Thoracic aorta (tissue), 2 donors: ENCODE data around the gene MREG. TPM values are rescaled to one million over a fixed set of nuclear protein-coding genes. Genes with fewer than 3 reads are reported as not detected.

Experiments
- ATAC-seq: fragments of 150-250 bp; one replicate; pipeline ENCODE4 v1.8.0; 2017; ENCODE audit warnings: low read depth; ENCODE audit not compliant: insufficient number of reproducible peaks, low FRiP score
- DNase-seq: peaks from one replicate; pipeline ENCODE4 v3.0.0-alpha.2; 2020; ENCODE audit warnings: low spot score
- H3K27ac ChIP-seq, 2 donors: fragments of 200-600 bp; sonication (generic); 1 replicate in 1 of 2; 2 replicates in 1 of 2; pipeline ENCODE4 v1.5.1; 2016; ENCODE audit warnings: mild to moderate bottlenecking in 2 of 2, moderate library complexity in 2 of 2
- H3K27me3 ChIP-seq: fragments of 200-600 bp; sonication (generic); replicated peaks from 2 replicates; pipeline ENCODE4 v1.6.0; 2016; ENCODE audit warnings: mild to moderate bottlenecking; ENCODE audit not compliant: insufficient read depth
- H3K36me3 ChIP-seq: fragments of 200-600 bp; sonication (generic); one replicate; pipeline ENCODE4 v1.5.1; 2016
- H3K4me1 ChIP-seq, 2 donors: fragments of 200-600 bp; sonication (generic); 1 replicate in 1 of 2; 2 replicates in 1 of 2; pipeline versions ENCODE4 v1.5.1 to v1.6.0; 2016; ENCODE audit warnings: low read depth in 2 of 2, mild to moderate bottlenecking in 1 of 2; ENCODE audit not compliant: control insufficient read depth in 1 of 2
- H3K4me3 ChIP-seq: fragments of 200-600 bp; sonication (generic); 2 replicates; pipeline ENCODE4 v1.5.1; 2016; ENCODE audit warnings: mild to moderate bottlenecking
- H3K9me3 ChIP-seq: fragments of 200-600 bp; sonication (generic); 2 replicates; pipeline ENCODE4 v1.5.1; 2016
- CTCF ChIP-seq: fragments of 200-600 bp; sonication (generic); IDR thresholded peaks from one replicate; pipeline ENCODE4 v1.5.1; 2019; ENCODE audit warnings: antibody characterized with exemption
- total RNA-seq, 2 donors: library from RNA; depleted of rRNA; stranded (reverse); fragments of >200 nt; gene quantifications; one replicate each; pipeline versions ENCODE4 v1.1.0 to v1.2.3, GENCODE V29; 2016

MREG gene
- total RNA-seq, 2 donors from 2014 or later, result 1.6 to 10.7 TPM

GRCh38 chr2:216006164-216006663 lies 7.1 kb downstream of the MREG start:
- TF ChIP-seq CTCF, result no peak
- no peaks in the 10 kb centered on the region for H3K9me3 ChIP-seq
- DNase-seq, result no peak
- H3K4me3 ChIP-seq, result no peak overlapping the region
- H3K36me3 ChIP-seq, result no peaks in the 10 kb centered on the region
- H3K4me1 ChIP-seq, result no peaks in the 10 kb centered on the region
- no peak for ATAC-seq
- H3K27ac ChIP-seq, result no peak overlapping the region
- H3K27me3 ChIP-seq, result no peaks in the 10 kb centered on the region

- Histone ChIP-seq H3K4me3 (no peak overlapping the region), H3K4me1 (no peaks in the 10 kb centered on the region), H3K36me3 (no peaks in the 10 kb centered on the region), H3K9me3 (no peaks in the 10 kb centered on the region), H3K27ac (no peak overlapping the region), H3K27me3 (no peaks in the 10 kb centered on the region)
- TF ChIP-seq CTCF, result no peak
- ATAC-seq, result no peak
- DNase-seq, result no peak
Measured at GRCh38 chr2:216004697-216005283, 8.6 kb downstream of the MREG start.

DNA sequence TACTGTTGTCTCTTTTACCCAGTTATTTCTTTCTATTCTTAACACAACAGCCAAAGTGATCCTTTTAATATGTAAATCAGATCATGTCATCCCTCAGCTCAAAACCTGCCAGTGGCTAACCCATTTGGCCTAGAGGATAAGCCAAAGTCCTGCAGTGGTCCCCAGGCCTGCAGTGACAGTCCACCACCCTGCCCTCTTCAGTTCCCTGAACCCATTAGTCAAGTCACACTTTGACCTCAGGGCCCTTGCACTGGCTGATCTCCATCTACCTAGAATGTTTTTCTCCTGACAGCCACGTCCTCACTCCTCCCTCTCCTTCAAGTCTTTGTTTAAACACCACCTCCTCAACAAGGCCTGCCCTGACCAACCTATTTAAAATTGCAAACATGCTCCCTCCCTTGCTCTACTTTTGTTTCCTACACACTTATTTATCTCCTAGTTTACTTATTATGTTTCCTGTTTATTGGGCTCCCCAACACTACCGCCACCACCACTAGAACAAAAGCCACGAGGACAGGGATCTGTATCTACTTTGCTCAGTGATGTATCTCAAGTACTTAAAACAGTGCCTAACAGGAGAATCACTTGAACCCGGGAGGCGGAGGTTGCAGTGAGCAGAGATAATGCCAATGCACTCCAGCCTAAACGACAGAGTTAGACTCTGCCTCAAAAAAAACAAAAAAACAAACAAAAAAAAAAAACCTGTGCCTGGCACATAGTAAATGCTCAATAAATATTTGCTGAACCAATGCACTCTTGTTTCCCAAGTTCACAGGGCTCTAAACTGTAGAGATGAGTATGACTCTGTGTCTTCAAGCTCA lies 9.3 kb downstream of the MREG start:
- H3K36me3 ChIP-seq, result no peaks in the 10 kb centered on the region
- no peak overlapping the region for H3K27ac ChIP-seq
- no peak for DNase-seq
- no peak for ATAC-seq
- H3K4me1 ChIP-seq, result no peaks in the 10 kb centered on the region
- H3K27me3 ChIP-seq, result no peaks in the 10 kb centered on the region
- no peak overlapping the region for H3K4me3 ChIP-seq
- H3K9me3 ChIP-seq, result no peaks in the 10 kb centered on the region
- TF ChIP-seq CTCF, result no peak

DNA sequence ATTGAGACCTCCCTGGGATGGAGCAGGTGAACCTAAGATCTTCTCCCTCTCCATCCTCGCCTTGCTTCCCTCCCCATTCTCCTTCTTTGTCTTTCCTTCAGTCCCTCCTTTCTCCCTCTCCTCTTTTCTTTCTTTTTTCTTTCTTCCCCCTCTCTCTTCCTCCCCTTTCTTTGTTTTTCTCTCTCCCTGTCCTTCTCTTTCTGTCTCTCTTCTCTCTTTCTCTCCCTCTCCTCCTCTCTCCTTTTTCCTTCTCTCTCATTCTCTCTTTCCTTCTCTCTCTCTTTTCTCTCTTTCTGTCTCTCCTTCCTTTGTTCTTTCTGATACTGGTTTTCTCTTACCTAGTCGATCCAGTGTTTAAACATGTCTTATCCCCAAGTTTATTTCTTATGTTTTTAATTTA lies 10.7 kb downstream of the MREG start:
- no peaks in the 10 kb centered on the region for H3K4me1 ChIP-seq
- TF ChIP-seq CTCF, result no peak
- H3K9me3 ChIP-seq, result no peaks in the 10 kb centered on the region
- DNase-seq, result no peak
- H3K4me3 ChIP-seq, result no peak overlapping the region
- no peaks in the 10 kb centered on the region for H3K36me3 ChIP-seq
- no peak overlapping the region for H3K27ac ChIP-seq
- no peak for ATAC-seq
- H3K27me3 ChIP-seq, result no peaks in the 10 kb centered on the region

- Histone ChIP-seq H3K36me3 (no peaks in the 10 kb centered on the region), H3K4me1 (no peaks in the 10 kb centered on the region), H3K27me3 (no peaks in the 10 kb centered on the region), H3K4me3 (no peak overlapping the region), H3K27ac (no peak overlapping the region), H3K9me3 (no peaks in the 10 kb centered on the region)
- DNase-seq, result no peak
- no peak for ATAC-seq
- no peak for TF ChIP-seq CTCF
Measured at GRCh38 chr2:216002101-216002678, 11.2 kb downstream of the MREG start.
